ENCODE measurements around the gene PTPRZ1. TPM values are rescaled to one million over a fixed set of nuclear protein-coding genes. Genes with fewer than 3 reads are reported as not detected.

Gene PTPRZ1
- total RNA-seq, 1 experiment from 2014 or later, result 105 TPM

- peaks cover 40% of the 10 kb centered on the region for H3K36me3 Mint-ChIP-seq
- H3K9me3 Mint-ChIP-seq, result no peaks in the 10 kb centered on the region
- H3K4me3 Mint-ChIP-seq, result no peak overlapping the region
- no peaks in the 10 kb centered on the region for H3K27me3 Mint-ChIP-seq (ENCODE audit: low read depth)
- CTCF ChIA-PET, result no interaction called here
- ATAC-seq (no peak), DNase-seq (ENCODE audit: low spot score) (no peak)
- TF ChIP-seq NFE2L1 (CRISPR knock-in tag; IDR thresholded peaks at IDR 0.05) (no peak), EMX1 (CRISPR knock-in tag; IDR thresholded peaks at IDR 0.05) (no peak), FOXP4 (CRISPR knock-in tag; IDR thresholded peaks at IDR 0.05) (no peak), ZNF263 (CRISPR knock-in tag; IDR thresholded peaks at IDR 0.05; ENCODE audit: low read depth) (no peak)
- POLR2A ChIA-PET, result no interaction called here
- no peak overlapping the region for H3K27ac Mint-ChIP-seq
- no peaks in the 10 kb centered on the region for H3K4me1 Mint-ChIP-seq
These were observed 140.7 kb downstream of the PTPRZ1 start for GRCh38 chr7:122013630-122014029.

GRCh38 chr7:122014697-122015096 is 141.7 kb downstream of the PTPRZ1 start:
- no peak overlapping the region for H3K27ac Mint-ChIP-seq
- H3K36me3 Mint-ChIP-seq, result peaks cover 40% of the 10 kb centered on the region
- H3K27me3 Mint-ChIP-seq (ENCODE audit: low read depth), result no peaks in the 10 kb centered on the region
- ATAC-seq (no peak), DNase-seq (ENCODE audit: low spot score) (no peak)
- TF ChIP-seq TP53 (CRISPR knock-in tag; IDR thresholded peaks at IDR 0.05), result no peak
- no peak for TF ChIP-seq EMX1 (CRISPR knock-in tag; IDR thresholded peaks at IDR 0.05)
- no peak for TF ChIP-seq GABPB1 (CRISPR knock-in tag; IDR thresholded peaks at IDR 0.05)
- no peak for TF ChIP-seq ZNF281 (CRISPR knock-in tag; IDR thresholded peaks at IDR 0.05)
- TF ChIP-seq E2F4 (CRISPR knock-in tag; IDR thresholded peaks at IDR 0.05; ENCODE audit: borderline replicate concordance, low read depth), result no peak
- TF ChIP-seq ZBTB21 (CRISPR knock-in tag; IDR thresholded peaks at IDR 0.05; ENCODE audit: borderline replicate concordance), result no peak
- no peaks in the 10 kb centered on the region for H3K4me1 Mint-ChIP-seq
- H3K9me3 Mint-ChIP-seq, result no peaks in the 10 kb centered on the region
- H3K4me3 Mint-ChIP-seq, result no peak overlapping the region
- ChIA-PET CTCF (no interaction called here), POLR2A (no interaction called here)

- Mint-ChIP-seq H3K27me3 (ENCODE audit: low read depth) (no peaks in the 10 kb centered on the region), H3K27ac (0 out of 2 replicates have a peak overlapping the region, but pooled peaks have one; percentile 17), H3K9me3 (no peaks in the 10 kb centered on the region), H3K36me3 (peaks cover 9% of the 10 kb centered on the region), H3K4me1 (no peaks in the 10 kb centered on the region), H3K4me3 (no peak overlapping the region)
- ChIA-PET POLR2A (no interaction called here), CTCF (no interaction called here)
- DNase-seq (ENCODE audit: low spot score) (no peak), ATAC-seq (no peak)
- TF ChIP-seq HMGXB4 (CRISPR knock-in tag; IDR thresholded peaks at IDR 0.05) (no peak), FOXP1 (CRISPR knock-in tag; IDR thresholded peaks at IDR 0.05; ENCODE audit: borderline replicate concordance) (no peak), ZNF232 (CRISPR knock-in tag; IDR thresholded peaks at IDR 0.05) (no peak), IRF2 (CRISPR knock-in tag; IDR thresholded peaks at IDR 0.05; ENCODE audit: borderline replicate concordance, low read depth) (no peak), FOXK1 (CRISPR knock-in tag; IDR thresholded peaks at IDR 0.05) (no peak), SOX15 (CRISPR knock-in tag; IDR thresholded peaks at IDR 0.05) (no peak), ZMAT4 (CRISPR knock-in tag; IDR thresholded peaks at IDR 0.05) (no peak), HMGA2 (CRISPR knock-in tag; IDR thresholded peaks at IDR 0.05) (no peak), TCF7 (CRISPR knock-in tag; IDR thresholded peaks at IDR 0.05; ENCODE audit: low read depth) (no peak), NR2C2 (CRISPR knock-in tag; IDR thresholded peaks at IDR 0.05) (no peak), ZNF512 (CRISPR knock-in tag; IDR thresholded peaks at IDR 0.05; ENCODE audit: borderline replicate concordance) (no peak), GTF2I (CRISPR knock-in tag; conservative IDR thresholded peaks at IDR 0.05) (no peak), OVOL2 (CRISPR knock-in tag; IDR thresholded peaks at IDR 0.05; ENCODE audit: borderline replicate concordance) (no peak), ETV6 (CRISPR knock-in tag; IDR thresholded peaks at IDR 0.05) (no peak), ESRRA (CRISPR knock-in tag; IDR thresholded peaks at IDR 0.05; ENCODE audit: borderline replicate concordance) (no peak), TEAD4 (CRISPR knock-in tag; IDR thresholded peaks at IDR 0.05) (no peak)
These were observed 145.1 kb downstream of the PTPRZ1 start for GRCh38 chr7:122018032-122018431.

All from WTC11 (cell line).